Smooth muscle cell (in vitro differentiated cells): ENCODE data around the gene FNBP1L. TPM values are rescaled to one million over a fixed set of nuclear protein-coding genes. Genes with fewer than 3 reads are reported as not detected.

Experiments used
- DNase-seq: peaks from one replicate; lab custom pipeline; 2025; ENCODE audit not compliant: unreplicated experiment; lab: John Stamatoyannopoulos, UW
- H2AFZ ChIP-seq: fragments of 200-600 bp; sonication (generic); 2 replicates; pipeline ENCODE4 v1.6.0; 2016; ENCODE audit warnings: antibody characterized with exemption, low read depth, mild to moderate bottlenecking
- H3F3A ChIP-seq: fragments of 200-600 bp; sonication (generic); 2 replicates; pipeline ENCODE4 v1.6.0; 2017; ENCODE audit warnings: antibody characterized with exemption, low read depth
- H3K27ac ChIP-seq: fragments of 200-600 bp; sonication (generic); 2 replicates; pipeline ENCODE4 v1.5.1; 2016; ENCODE audit warnings: low read depth, mild to moderate bottlenecking
- H3K27me3 ChIP-seq: fragments of 200-600 bp; sonication (generic); 2 replicates; pipeline ENCODE4 v1.6.1; 2016; ENCODE audit warnings: low read depth, mild to moderate bottlenecking
- H3K36me3 ChIP-seq: fragments of 200-600 bp; sonication (generic); 2 replicates; pipeline ENCODE4 v1.5.1; 2016; ENCODE audit warnings: low read depth
- H3K4me1 ChIP-seq: fragments of 200-600 bp; sonication (generic); 2 replicates; pipeline ENCODE4 v1.5.1; 2016; ENCODE audit warnings: low read depth
- H3K4me2 ChIP-seq: fragments of 200-600 bp; sonication (generic); 2 replicates; pipeline ENCODE4 v1.6.0; 2016; ENCODE audit warnings: mild to moderate bottlenecking
- H3K4me3 ChIP-seq: fragments of 200-600 bp; sonication (generic); 2 replicates; pipeline ENCODE4 v1.5.1; 2016; ENCODE audit warnings: mild to moderate bottlenecking
- H3K79me2 ChIP-seq: fragments of 200-600 bp; sonication (generic); 2 replicates; pipeline ENCODE4 v1.6.0; 2016; ENCODE audit warnings: low read depth, mild to moderate bottlenecking
- H3K9ac ChIP-seq: fragments of 200-600 bp; sonication (generic); 2 replicates; pipeline ENCODE4 v1.6.0; 2016; ENCODE audit warnings: low read depth
- H3K9me3 ChIP-seq: fragments of 200-600 bp; sonication (generic); replicated peaks from 2 replicates; pipeline ENCODE4 v1.5.1; 2016; ENCODE audit warnings: low read depth
- H4K20me1 ChIP-seq: fragments of 200-600 bp; sonication (generic); 2 replicates; pipeline ENCODE4 v1.6.0; 2016; ENCODE audit warnings: low read depth
- WGBS: methylation state at CpG from one replicate; pipeline ENCODE4 v1.1.7; 2016; ENCODE audit warnings: low lambda C conversion rate; 5-methylcytosine and 5-hydroxymethylcytosine counted together
- polyA plus RNA-seq: library from polyadenylated mRNA; unstranded; fragments of >200 nt; fragmentation: Nextera tagmentation; extraction: Ambion mirVana; gene quantifications from 2 replicates; pipeline ENCODE4 v1.2.1, GENCODE V29; 2016
- total RNA-seq: library from RNA; depleted of rRNA; stranded (reverse); fragments of >200 nt; gene quantifications from 2 replicates; pipeline ENCODE4 v1.2.3, GENCODE V29; 2014
- TF ChIP-seq, protein P1 (sequence below): fragments of 200-600 bp; sonication (generic); IDR thresholded peaks from 2 replicates; pipeline ENCODE4 v1.5.1; 2017; ENCODE audit warnings: borderline replicate concordance, mild to moderate bottlenecking, antibody characterized with exemption; ENCODE audit not compliant: insufficient read depth, poor library complexity, severe bottlenecking

Gene FNBP1L
- total and polyA plus RNA-seq, 2 experiments from 2014 or later = 18.7 to 60.4 TPM

DNA sequence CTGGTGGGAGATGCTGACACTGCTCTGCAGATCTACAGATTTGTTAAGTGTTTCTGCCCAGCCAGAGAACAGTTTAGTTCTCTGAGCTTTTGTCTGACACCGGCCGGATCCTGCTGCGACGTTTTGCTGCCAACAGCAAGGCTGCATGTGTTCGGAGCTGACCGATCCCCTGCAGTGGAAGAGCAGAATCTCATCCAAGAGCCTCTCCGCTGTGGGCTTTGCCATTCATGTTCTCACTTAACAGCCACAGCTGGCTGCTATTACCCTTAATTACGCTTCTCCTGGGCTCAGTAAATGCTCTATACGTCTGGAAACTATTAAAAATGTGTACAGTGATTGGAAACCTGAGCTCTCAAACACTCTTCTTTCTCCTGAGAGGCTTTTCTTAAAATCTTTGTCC, 128.4 kb downstream of the FNBP1L start:
- DNase-seq = no peak
- Histone ChIP-seq H3K9ac (no peak overlapping the region), H3K9me3 (no peaks in the 10 kb centered on the region), H3F3A (peaks cover 19% of the 10 kb centered on the region), H3K79me2 (peaks cover 7% of the 10 kb centered on the region), H3K4me2 (no peak overlapping the region), H2AFZ (no peak overlapping the region), H3K4me3 (no peak overlapping the region), H3K27ac (peak overlapping the region; percentile 62), H3K27me3 (no peaks in the 10 kb centered on the region), H4K20me1 (peaks cover 57% of the 10 kb centered on the region), H3K36me3 (peaks cover 5% of the 10 kb centered on the region), H3K4me1 (peaks cover 16% of the 10 kb centered on the region)
- TF ChIP-seq, protein P1, sequence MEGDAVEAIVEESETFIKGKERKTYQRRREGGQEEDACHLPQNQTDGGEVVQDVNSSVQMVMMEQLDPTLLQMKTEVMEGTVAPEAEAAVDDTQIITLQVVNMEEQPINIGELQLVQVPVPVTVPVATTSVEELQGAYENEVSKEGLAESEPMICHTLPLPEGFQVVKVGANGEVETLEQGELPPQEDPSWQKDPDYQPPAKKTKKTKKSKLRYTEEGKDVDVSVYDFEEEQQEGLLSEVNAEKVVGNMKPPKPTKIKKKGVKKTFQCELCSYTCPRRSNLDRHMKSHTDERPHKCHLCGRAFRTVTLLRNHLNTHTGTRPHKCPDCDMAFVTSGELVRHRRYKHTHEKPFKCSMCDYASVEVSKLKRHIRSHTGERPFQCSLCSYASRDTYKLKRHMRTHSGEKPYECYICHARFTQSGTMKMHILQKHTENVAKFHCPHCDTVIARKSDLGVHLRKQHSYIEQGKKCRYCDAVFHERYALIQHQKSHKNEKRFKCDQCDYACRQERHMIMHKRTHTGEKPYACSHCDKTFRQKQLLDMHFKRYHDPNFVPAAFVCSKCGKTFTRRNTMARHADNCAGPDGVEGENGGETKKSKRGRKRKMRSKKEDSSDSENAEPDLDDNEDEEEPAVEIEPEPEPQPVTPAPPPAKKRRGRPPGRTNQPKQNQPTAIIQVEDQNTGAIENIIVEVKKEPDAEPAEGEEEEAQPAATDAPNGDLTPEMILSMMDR = no peak
- 60% methylated on average over 9 of the region's 9 CpGs for WGBS

DNA sequence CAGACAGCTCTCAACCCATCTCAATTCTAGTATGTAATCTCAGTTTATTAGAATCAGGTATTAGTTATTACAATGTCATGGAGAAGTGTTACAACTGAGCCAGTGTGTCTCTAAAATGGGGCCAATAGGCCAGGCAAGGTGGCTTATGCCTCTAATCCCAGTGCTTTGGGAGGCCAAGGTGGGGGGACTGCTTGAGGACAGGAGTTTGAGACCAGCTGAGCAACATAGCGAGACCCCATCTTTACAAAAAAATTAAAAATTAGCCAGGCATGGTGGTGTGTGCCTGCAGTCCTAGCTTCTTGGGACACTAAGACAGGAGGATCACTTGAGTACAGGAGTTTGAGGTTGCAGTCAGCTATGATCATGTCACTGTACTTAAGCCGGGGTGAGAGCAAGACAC, 128.8 kb downstream of the FNBP1L start:
- no peak for DNase-seq
- Histone ChIP-seq H3K4me3 (no peak overlapping the region), H3K4me2 (no peak overlapping the region), H4K20me1 (peaks cover 59% of the 10 kb centered on the region), H3K27ac (peak overlapping the region; percentile 62), H3K27me3 (no peaks in the 10 kb centered on the region), H3K36me3 (peaks cover 6% of the 10 kb centered on the region), H2AFZ (no peak overlapping the region), H3K9ac (no peak overlapping the region), H3K79me2 (peaks cover 7% of the 10 kb centered on the region), H3K4me1 (peaks cover 16% of the 10 kb centered on the region), H3K9me3 (no peaks in the 10 kb centered on the region), H3F3A (peaks cover 21% of the 10 kb centered on the region)
- WGBS = 91% methylated on average over 2 of the region's 2 CpGs
- TF ChIP-seq, protein P1 = no peak

DNA sequence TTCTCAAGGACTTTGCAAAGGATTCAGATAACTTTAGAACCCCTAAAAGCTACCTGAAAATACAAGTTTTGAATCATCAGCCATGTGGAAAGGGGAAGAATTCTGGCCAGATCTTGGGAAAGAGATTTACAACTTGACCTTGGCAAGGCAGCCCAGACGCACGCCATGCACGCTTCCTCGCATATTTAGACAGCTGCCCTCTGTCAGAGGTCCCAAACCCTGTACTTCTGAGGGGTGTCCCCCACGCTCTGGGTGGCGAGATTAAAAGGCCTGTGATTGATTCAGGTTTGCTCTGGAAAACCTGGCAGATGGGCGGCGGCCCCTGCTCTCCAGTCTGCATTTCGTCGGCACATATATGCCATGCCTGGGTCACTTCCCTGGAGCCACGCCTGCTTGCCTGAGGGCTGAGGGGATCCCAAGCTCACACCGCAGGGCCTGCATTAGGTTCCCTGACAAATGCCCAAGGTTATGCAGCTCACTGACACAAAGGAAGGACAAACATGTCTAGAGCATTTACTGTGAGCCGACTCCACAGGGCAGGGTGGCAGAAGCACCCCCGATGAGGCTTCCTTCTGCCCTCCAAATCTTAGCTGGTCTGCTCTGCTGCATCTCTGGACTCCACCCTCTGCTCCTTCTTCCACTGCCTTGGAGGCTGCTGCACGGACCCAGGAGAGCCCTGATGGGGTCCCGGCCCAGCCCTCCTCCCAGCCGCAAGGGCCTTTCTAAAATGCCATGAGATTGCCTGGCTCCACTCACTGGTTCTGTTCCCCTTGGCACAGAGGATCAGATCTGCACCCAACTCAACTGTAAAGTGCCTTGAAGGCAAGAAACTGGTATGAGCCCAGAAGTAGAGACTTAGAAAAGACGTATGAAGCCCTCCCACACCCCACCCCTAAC, 129.9 kb downstream of the FNBP1L start:
- Histone ChIP-seq H2AFZ (no peak overlapping the region), H3K4me1 (peaks cover 16% of the 10 kb centered on the region), H3F3A (peaks cover 21% of the 10 kb centered on the region), H3K79me2 (peaks cover 7% of the 10 kb centered on the region), H3K9ac (no peak overlapping the region), H3K27me3 (no peaks in the 10 kb centered on the region), H3K4me2 (no peak overlapping the region), H3K36me3 (peaks cover 8% of the 10 kb centered on the region), H4K20me1 (peaks cover 59% of the 10 kb centered on the region), H3K4me3 (no peak overlapping the region), H3K9me3 (no peaks in the 10 kb centered on the region), H3K27ac (peak overlapping the region; percentile 62)
- no peak for DNase-seq
- TF ChIP-seq, protein P1 = no peak
- WGBS = 83% methylated on average over 18 of the region's 18 CpGs
